Umbilical cord (tissue), 2 donors: Measurements from ENCODE around the gene PHF20. TPM values are rescaled to one million over a fixed set of nuclear protein-coding genes. Genes with fewer than 3 reads are reported as not detected.
"Not testable (repeated sequence)": the region's sequence is repeated elsewhere in the genome, so short reads cannot be mapped to it uniquely, and the experiment has no call there.

ENCODE experiments used
- DNase-seq: peaks from one replicate; pipeline ENCODE4 v3.0.0-alpha.2; 2015; ENCODE audit warnings: low spot score
- total RNA-seq: library from RNA; depleted of rRNA; stranded (reverse); fragments of >200 nt; gene quantifications from one replicate; pipeline ENCODE4 v1.2.3, GENCODE V29; 2014; ENCODE audit warnings: low replicate concordance; ENCODE audit not compliant: insufficient read depth

The PHF20 gene
- total RNA-seq, 1 donor from 2014 or later: 58.5 TPM

DNA sequence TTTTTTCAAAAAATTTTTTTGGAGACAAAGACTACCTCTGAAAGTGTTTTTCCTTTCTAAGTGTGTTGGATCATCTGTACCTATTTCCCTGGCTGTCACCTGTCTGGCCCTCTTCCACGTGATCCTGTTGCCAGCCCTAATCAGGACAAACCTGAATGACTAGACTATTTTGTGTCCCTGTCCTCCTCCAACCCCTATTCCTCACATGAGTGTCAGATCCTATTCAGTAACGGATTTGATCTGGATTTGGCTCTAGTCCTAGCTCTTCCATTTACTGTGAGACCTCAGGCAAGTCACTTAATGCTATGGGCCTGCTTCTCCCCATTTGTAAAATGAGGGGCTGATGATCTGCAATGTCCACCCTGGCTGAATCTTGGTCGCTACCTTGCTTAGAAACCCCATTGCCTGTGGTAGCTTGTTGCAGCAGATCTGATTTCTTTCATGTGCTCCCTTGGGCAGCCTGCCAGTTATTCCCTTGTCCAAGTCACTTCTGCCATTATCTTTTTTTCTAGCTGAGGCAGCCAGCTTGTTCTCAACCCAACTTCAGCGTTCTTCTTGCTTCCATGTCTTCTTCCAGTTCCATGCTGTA, 4.8 kb downstream of the PHF20 start:
- no peak for DNase-seq

- not testable (repeated sequence) for DNase-seq
Observed at GRCh38 chr20:35783811-35784210, 12.0 kb downstream of the PHF20 start.

GRCh38 chr20:35785541-35785940, 13.7 kb downstream of the PHF20 start:
- DNase-seq: not testable (repeated sequence)

DNA sequence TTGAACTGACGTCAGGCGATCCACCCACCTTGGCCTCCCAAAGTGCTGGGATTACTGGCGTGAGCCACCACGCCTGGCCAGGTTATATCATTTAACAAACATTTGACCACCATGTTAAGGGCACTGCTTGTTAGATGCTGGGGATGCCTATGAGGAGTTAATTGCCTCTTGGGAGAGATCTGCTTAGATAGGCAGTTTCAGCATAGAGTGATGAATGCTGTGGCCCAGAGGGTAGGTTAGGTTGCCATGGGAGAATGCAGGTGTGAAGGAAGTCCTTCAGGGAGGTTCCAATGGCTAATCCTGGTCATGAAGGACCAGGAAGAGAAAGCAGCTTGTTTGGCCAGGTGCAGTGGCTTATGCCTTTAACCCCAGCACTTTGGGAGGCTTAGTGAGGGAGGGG, 17.0 kb downstream of the PHF20 start:
- no peak for DNase-seq

DNA sequence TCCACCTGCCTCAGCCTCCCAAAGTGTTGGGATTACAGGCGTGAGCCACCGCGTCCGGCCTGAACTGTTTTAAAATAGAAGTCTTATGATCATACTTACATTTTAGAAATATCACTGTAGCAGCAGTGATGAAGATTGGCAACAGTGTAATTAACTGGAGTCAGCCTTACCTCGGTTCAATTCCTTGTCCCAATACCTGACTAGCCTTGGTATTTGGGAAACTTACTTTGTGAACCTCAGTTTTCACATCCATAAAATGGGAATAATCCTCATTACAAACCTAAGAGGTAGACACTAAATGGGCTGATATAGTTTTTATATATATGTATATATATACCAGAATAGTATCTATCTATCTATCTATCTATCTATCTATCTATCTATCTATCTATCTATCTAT, 19.3 kb downstream of the PHF20 start:
- DNase-seq: no peak

DNA sequence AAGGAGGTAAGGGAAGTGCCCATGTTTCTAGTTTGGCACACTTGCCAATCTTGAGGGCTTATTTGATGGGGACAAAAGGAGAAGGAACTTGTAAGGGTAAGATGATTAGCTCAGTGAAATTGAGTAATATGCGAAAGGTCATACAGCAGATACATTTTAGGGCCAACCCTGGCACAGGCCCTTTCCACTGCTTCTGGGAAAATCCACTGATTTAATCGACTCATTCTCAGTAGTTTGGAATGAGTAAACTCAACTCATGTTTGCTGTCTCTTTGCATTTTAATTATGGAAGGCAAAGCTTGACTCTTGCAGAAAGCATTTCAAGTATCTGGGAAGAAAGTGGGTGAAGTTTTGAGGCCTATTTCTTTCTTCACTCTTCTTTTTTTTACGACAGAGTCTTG, 20.0 kb downstream of the PHF20 start:
- no peak for DNase-seq

DNA sequence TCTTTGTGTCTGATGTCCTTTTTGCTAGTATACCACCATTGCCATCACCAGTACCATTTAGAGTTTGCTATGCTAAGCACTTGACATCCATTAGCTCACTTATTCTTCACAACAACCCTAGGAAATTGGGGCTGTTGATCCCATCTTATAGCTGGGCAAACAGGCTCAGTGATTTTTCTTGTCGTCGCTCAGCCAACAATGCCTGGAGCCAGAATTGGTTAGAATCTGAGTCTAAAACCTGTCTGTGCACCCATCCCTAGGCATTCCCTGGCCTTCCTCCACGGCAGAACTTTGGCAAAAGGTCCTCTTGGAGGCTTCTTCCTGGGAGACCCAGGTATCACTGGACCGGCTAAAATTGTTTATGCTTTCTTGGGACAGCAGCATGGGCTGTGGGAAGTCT, 20.9 kb downstream of the PHF20 start:
- no peak for DNase-seq

- no peak for DNase-seq
Observed at GRCh38 chr20:35796571-35796970, 24.8 kb downstream of the PHF20 start.

DNA sequence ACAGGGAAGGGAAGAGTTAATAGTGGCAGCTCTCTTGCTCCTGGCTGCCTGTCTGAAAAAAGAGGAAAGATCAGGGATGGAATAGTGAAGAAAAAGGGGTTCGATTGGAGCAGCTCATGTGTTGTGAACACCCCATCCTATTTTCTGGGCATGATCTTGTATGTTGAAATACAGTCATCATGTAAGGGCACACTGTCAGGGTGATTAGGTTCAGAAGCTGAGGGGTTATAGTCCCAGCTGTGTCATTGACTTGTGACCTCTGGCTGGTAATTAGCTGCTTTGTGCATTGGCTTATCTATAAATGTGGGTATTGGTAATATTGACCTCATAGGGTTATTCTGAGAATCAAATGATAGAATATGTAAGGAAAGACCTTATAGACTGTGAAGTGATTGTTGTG, 30.1 kb downstream of the PHF20 start:
- DNase-seq: no peak

DNA sequence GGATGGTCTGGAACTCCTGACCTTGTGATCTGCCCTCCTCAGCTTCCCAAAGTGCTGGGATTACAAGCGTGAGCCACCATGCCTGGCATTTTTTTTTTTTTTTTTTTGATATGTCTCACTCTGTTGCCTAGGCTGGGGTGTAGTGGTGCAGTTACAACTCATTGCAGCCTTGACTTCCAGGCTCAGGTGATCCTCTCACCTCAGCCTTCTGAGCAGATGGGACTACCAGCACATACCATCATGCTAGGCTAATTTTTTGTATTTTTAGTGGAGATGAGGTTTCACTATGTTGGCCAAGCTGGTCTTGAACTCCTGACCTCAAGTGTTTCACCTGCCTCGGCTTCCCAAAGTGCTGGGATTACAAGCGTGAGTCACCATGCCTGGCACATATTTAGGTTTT, 34.3 kb downstream of the PHF20 start:
- DNase-seq: no peak

DNA sequence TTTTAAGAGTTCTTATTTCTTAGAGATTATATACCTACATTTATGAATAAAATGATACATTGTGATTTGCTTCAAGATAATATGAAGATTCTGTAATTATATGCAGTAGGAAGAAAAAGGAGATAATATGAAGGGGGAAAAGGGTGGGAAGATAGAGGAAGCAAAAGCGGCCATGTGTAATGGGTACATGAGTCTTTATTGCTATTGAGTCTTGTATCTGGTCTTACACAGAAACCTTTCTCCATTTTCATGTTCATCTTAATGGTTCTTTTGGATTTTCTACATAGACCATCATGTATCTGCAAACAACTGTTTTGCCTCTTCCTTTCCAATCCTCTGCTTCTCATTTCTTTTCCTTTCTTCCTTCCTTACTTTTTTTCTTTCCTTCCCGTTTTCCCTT, 36.1 kb downstream of the PHF20 start:
- DNase-seq: no peak

GRCh38 chr20:35820715-35821114, 48.9 kb downstream of the PHF20 start:
- DNase-seq: no peak

DNA sequence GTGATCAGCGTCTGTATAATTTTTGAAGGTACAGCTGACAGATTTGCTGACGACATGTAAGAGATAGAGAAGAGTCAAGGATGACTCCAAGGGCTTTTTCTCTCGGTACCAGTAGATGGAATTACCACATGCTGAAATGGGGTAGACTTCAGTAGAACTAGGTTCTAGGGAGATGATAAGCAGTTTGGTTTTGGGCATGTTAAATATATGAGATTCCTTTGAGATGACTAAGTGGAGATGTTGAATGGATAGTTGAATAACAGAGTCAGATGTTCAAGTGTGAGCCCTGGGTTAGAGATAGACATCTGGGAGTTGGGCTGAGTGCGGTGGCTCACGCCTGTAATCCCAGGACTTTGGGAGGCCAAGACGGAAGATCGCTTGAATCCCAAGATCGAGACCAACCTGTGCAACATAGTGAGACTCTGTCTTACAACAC, 50.0 kb downstream of the PHF20 start:
- DNase-seq: no peak

GRCh38 chr20:35823147-35823546, 51.3 kb downstream of the PHF20 start:
- no peak for DNase-seq

- DNase-seq: no peak
Observed at GRCh38 chr20:35823937-35824336, 52.1 kb downstream of the PHF20 start.

DNA sequence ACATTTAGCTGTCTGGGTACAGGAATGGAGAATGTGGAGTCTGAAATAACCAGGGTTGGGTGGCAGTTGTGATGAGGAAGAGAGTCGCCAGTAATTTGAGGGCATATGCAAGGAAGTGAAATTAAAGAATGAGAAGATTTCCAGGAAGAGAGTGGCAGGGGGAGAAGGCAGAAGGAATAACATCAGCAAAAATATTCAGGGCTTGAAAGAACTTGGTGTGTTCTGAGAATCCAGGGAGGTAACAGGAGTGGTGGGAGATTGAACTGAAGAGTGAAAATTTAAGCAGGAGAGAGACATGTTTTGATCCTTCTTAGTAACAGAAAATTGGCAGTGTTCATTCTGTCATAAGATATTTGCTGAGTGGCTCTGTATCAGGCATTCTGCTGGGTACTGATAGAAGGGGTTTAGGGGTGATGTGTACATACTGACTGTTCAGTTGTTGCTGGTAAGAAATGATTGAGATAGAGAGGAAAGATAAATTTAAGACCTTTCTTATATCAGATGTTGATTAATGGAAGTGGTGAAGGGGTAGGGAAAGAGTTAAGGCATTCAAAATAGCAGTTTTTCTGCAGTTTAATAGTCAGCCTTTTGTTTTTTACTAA, 54.7 kb downstream of the PHF20 start:
- no peak for DNase-seq

DNA sequence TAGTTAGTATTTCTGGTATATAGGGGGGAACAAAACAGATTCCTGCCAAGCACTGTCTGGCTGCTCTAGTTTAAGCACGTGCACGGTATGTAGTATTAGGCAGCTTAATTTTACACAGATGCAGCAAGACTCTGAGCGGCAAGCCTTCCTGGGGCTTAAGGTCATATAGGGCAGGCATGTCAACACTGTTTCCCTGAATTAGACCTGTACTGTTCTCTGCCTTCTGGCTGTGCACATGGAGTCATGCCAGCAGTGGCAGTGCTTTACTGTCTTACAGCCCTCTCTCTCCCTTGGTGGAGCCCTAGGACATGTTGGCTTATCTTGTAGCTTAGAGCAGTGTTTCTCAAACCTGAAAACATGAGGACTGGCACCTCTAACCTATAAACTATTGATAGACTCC, 56.6 kb downstream of the PHF20 start:
- DNase-seq: no peak

DNA sequence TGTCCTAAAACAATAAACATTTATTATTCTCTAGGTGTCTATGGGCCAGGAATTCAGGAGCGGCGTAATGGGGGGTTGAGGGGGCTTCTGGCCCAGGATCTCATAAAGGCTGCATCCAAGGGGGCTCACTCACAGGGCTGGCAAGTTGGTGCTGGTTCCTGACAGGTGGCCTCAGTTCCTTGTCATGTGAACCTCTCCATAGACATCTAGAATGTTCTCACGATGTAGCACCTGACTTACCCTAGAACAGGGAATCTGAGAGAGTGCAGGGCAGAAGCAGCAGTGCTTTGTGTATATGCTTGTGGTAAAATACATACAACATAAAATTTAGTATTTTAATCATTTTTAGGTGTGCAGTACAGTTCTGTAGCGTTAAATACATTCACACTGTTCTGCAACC, 57.1 kb downstream of the PHF20 start:
- no peak for DNase-seq

GRCh38 chr20:35830264-35830663, 58.4 kb downstream of the PHF20 start:
- DNase-seq: no peak

GRCh38 chr20:35831029-35831428, 59.2 kb downstream of the PHF20 start:
- no peak for DNase-seq

GRCh38 chr20:35831971-35832370, 60.2 kb downstream of the PHF20 start:
- no peak for DNase-seq

DNA sequence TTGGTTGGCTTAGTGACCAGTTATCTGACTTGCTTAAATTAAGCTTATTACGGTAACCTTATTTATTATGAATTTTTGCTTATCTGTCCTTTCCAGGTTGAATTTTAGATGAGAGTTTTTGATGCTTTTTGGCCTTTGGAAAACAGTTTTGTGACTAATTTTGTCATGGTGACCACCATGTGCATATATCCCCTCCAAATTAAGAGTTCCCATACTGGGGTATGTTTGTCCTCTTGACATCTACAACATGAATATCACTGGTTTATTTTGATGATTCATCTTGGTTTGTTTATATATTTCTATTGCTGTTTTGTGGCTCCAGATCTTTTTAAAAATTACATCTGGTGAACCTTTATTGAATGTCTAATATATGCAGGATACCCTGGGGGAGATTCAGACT, 61.4 kb downstream of the PHF20 start:
- DNase-seq: no peak

DNA sequence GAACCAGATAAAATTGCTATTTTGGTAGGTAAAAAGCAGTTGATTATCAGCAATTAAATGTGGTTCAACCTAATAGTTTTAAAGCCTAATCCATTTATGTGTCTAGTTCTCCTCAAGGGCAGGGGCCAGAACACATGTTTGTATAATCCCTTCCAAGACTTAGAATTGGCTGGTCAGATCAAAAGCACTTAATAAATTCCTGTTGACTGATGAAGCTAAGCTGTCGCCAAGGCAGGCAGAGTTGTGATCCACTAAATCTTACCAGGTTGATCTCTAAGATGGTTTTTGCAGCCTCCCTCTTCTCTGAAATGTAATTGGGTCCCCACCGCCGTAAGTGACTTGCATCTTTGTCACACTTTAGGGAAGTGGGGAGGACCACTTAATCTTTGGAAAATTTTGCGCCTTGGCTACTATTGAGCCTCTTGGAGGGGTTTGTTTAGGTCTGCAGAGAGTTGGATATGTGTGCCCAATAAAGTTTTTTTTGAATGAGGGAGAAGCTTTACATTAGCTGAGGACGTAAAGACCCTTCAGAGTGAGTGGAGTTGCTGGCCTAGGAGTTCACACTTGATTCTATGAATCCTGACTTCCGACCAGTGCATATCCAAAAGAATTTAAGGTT, 65.9 kb downstream of the PHF20 start:
- no peak for DNase-seq
